HEK293T (cell line): ENCODE measurements around the gene TTC23L.

ENCODE experiments used
- CTCF ChIA-PET: fragments of 350-600 bp; formaldehyde crosslinking; extraction: SDS; loops from one replicate; lab custom pipeline; 2021; ENCODE audit warnings: antibody characterized with exemption, inconsistent platforms; lab: Yijun Ruan, JAX
- POLR2A ChIA-PET: fragments of 350-600 bp; formaldehyde crosslinking; extraction: SDS; loops from one replicate; lab custom pipeline; 2020; ENCODE audit warnings: antibody characterized with exemption, inconsistent platforms; lab: Yijun Ruan, JAX
- DNase-seq: peaks from one replicate; pipeline ENCODE4 v3.0.0; 2012; ENCODE audit warnings: mixed read lengths; ENCODE audit errors: extremely low spot score
- ARNT ChIP-seq: fragments of 450-650 bp; IDR thresholded peaks from 2 replicates; pipeline ENCODE4 v1.6.1; 2017; ENCODE audit warnings: mild to moderate bottlenecking
- BHLHE40 ChIP-seq: fragments of 450-650 bp; IDR thresholded peaks from 2 replicates; pipeline ENCODE4 v1.6.1; 2016; ENCODE audit warnings: mild to moderate bottlenecking, moderate library complexity, borderline replicate concordance
- CTBP1 ChIP-seq: fragments of 450-650 bp; IDR thresholded peaks from 2 replicates; pipeline ENCODE4 v1.6.1; 2016; ENCODE audit warnings: borderline replicate concordance
- ELF4 ChIP-seq: fragments of 450-650 bp; IDR thresholded peaks from 2 replicates; pipeline ENCODE4 v1.6.1; 2017; ENCODE audit warnings: antibody characterized with exemption
- FOXA1 ChIP-seq: fragments of 450-650 bp; IDR thresholded peaks from 2 replicates; pipeline ENCODE4 v1.6.1; 2016; ENCODE audit warnings: mild to moderate bottlenecking
- FOXK2 ChIP-seq: fragments of 450-650 bp; IDR thresholded peaks from 2 replicates; pipeline ENCODE4 v1.6.1; 2016; ENCODE audit warnings: mild to moderate bottlenecking
- FOXM1 ChIP-seq: fragments of 450-650 bp; IDR thresholded peaks from 2 replicates; pipeline ENCODE4 v1.6.1; 2017; ENCODE audit warnings: mild to moderate bottlenecking, borderline replicate concordance
- HDGF ChIP-seq: fragments of 450-650 bp; IDR thresholded peaks from 2 replicates; pipeline ENCODE4 v1.6.1; 2017; ENCODE audit warnings: antibody characterized with exemption, borderline replicate concordance
- L3MBTL2 ChIP-seq: fragments of 450-650 bp; conservative IDR thresholded peaks from 2 replicates; pipeline ENCODE4 v1.6.1; 2016; ENCODE audit warnings: mild to moderate bottlenecking
- LEF1 ChIP-seq: fragments of 450-650 bp; IDR thresholded peaks from 2 replicates; pipeline ENCODE4 v1.6.1; 2017; ENCODE audit warnings: mild to moderate bottlenecking, borderline replicate concordance
- NFRKB ChIP-seq: fragments of 450-650 bp; IDR thresholded peaks from 2 replicates; pipeline ENCODE4 v1.6.1; 2016; ENCODE audit warnings: mild to moderate bottlenecking, moderate library complexity
- SP1 ChIP-seq: fragments of 450-650 bp; IDR thresholded peaks from 2 replicates; pipeline ENCODE4 v1.6.1; 2017
- SUZ12 ChIP-seq: fragments of 450-650 bp; IDR thresholded peaks from 2 replicates; pipeline ENCODE4 v1.6.1; 2016; ENCODE audit warnings: mild to moderate bottlenecking
- TARDBP ChIP-seq: fragments of 450-650 bp; IDR thresholded peaks from 2 replicates; pipeline ENCODE4 v1.6.1; 2016
- ZNF384 ChIP-seq: fragments of 450-650 bp; IDR thresholded peaks from 2 replicates; pipeline ENCODE4 v1.6.1; 2016
- TF ChIP-seq, protein P1 (sequence below): fragments of 450-650 bp; IDR thresholded peaks from 2 replicates; pipeline ENCODE4 v1.6.1; 2016

Gene TTC23L

DNA sequence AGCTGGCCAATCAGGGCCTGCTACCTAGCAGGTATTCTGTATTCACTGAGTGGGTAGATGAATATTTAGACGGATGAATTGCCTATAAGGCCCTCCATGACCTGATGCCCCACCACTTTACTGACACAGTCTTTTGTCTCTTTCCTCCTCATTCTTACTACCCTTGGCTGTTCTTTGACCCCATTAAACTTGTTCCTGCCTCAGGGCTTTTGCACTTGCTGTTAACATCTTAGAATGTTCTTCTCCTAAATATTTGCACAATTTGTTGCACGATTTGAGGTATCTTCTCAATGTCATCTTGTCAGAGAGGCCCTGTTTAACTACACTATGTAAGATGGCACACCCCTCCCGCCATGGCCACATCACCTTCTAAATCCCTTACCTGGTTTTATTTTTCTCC, 3.3 kb upstream of the TTC23L start:
- no peak for DNase-seq
- CTCF ChIA-PET = interaction anchor here (0.6 kb wide), 1 partner anchor 313 kb away, joined by 4 read pairs; no protein-coding TSS in a partner anchor
- POLR2A ChIA-PET = no interaction called here
- TF ChIP-seq NFRKB (no peak), SP1 (no peak), FOXA1 (no peak)

DNA sequence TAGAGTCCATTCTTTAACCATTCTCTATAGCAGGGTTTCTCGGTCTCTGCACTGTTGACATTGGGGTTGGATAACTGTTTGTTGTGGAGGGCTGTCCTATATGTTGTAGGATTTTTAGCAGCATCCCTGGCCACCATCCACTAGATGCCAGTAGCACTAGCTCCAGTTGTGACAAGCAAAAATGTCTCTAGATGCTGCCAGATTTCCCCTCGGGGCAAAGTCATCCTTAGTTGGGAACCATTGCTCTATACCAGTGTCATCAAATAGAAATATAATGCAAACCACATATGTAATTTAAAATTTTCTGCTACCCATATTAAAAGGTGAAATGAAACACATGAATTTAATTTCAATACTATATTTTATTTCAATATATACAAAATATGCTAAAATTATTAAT, 2.9 kb downstream of the TTC23L start:
- ChIA-PET CTCF (no interaction called here), POLR2A (interaction anchor here (0.7 kb wide), 1 partner anchor 12 kb away, joined by 3 read pairs; no protein-coding TSS in a partner anchor)
- TF ChIP-seq ELF4 (no peak), FOXM1 (no peak), BHLHE40 (no peak), FOXA1 (no peak), FOXK2 (no peak), NFRKB (no peak), HDGF (no peak), ARNT (no peak), LEF1 (no peak), SP1 (no peak), ZNF384 (no peak), CTBP1 (no peak), L3MBTL2 (no peak)
- TF ChIP-seq, protein P1, sequence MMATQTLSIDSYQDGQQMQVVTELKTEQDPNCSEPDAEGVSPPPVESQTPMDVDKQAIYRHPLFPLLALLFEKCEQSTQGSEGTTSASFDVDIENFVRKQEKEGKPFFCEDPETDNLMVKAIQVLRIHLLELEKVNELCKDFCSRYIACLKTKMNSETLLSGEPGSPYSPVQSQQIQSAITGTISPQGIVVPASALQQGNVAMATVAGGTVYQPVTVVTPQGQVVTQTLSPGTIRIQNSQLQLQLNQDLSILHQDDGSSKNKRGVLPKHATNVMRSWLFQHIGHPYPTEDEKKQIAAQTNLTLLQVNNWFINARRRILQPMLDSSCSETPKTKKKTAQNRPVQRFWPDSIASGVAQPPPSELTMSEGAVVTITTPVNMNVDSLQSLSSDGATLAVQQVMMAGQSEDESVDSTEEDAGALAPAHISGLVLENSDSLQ = no peak
- DNase-seq = no peak

DNA sequence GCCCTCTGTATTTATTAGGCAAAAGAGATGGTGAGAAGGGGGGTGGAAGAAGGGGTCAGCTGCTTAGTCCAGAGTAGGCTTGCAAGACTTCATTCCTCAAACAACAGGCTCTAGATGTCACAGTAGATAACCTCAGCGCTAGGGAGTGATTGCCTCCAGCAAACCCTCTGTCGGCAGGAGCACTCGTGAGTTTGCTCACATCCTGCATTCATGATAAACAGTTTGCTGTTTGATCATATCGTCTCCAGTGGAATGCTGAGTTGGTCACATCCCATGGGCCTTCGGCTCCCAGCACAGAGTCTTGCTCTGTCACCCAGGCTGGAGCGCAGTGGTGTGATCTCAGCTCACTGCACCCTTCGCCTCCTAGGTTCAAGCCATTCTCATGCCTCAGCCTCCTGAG, 3.6 kb downstream of the TTC23L start:
- ChIA-PET CTCF (no interaction called here), POLR2A (no interaction called here)
- TF ChIP-seq NFRKB (no peak), HDGF (no peak), ARNT (no peak), L3MBTL2 (no peak), ELF4 (no peak), CTBP1 (no peak), BHLHE40 (no peak), FOXA1 (no peak), SP1 (no peak), LEF1 (no peak), FOXK2 (no peak)
- TF ChIP-seq, protein P1 = no peak
- no peak for DNase-seq

DNA sequence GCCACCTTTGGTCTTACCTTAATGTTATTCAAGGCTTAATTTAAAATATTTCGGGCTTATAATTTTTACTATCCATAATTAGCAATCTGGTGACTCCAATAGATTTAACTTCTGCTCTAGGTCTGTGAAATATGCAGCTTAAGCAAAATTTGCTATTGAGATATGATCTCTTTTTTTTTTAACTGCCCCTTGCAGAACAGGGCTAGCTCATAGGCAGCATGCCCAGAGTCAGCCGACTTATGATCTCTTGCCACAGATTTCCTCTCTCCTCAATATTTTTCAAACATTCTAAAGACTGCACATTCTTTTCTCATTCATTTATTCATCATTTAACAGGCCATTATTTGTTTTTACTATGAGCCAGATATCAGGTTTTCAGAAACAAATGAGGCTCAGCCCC, 4.5 kb downstream of the TTC23L start:
- POLR2A ChIA-PET = no interaction called here
- no peak for TF ChIP-seq ARNT
- TF ChIP-seq SP1 = no peak
- TF ChIP-seq BHLHE40 = no peak
- TF ChIP-seq ZNF384 = no peak
- TF ChIP-seq NFRKB = no peak
- TF ChIP-seq SUZ12 = no peak
- TF ChIP-seq CTBP1 = no peak
- TF ChIP-seq FOXA1 = no peak
- no peak for TF ChIP-seq ELF4
- TF ChIP-seq HDGF = no peak
- no peak for TF ChIP-seq LEF1
- DNase-seq = no peak
- CTCF ChIA-PET = interaction anchor here (0.6 kb wide), 1 partner anchor 359 kb away, joined by 3 read pairs; no protein-coding TSS in a partner anchor

DNA sequence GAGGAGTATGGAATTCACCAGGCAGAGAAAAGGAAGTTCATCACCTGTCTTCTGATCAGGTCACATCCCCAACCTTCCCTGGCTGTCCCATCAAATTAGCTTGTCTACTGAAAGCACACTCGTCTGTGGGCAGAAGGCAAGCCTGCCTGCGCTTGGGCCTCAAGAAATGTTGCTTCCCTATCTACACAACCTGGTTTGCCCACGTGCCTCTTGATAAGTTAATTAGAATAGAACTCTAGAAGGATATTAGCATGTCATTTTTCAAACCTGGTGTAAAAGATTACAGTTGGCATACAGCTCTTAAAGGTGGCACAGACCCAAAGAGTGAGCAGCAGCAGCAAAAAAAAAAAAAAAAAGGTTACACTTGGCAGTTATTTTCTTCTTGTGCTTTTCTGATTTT, 5.1 kb downstream of the TTC23L start:
- no peak for DNase-seq
- TF ChIP-seq FOXA1 (no peak), NFRKB (no peak), SP1 (no peak), FOXM1 (no peak), FOXK2 (no peak), TARDBP (no peak), ELF4 (no peak), ZNF384 (no peak)
- TF ChIP-seq, protein P1 = no peak
- CTCF ChIA-PET = interaction anchor here (0.6 kb wide), 1 partner anchor 359 kb away, joined by 3 read pairs; no protein-coding TSS in a partner anchor
- POLR2A ChIA-PET = interaction anchor here (2.0 kb wide), 1 partner anchor 71 kb away, joined by 7 read pairs; the partner anchor contains the start of genes BRIX1 and RAD1

DNA sequence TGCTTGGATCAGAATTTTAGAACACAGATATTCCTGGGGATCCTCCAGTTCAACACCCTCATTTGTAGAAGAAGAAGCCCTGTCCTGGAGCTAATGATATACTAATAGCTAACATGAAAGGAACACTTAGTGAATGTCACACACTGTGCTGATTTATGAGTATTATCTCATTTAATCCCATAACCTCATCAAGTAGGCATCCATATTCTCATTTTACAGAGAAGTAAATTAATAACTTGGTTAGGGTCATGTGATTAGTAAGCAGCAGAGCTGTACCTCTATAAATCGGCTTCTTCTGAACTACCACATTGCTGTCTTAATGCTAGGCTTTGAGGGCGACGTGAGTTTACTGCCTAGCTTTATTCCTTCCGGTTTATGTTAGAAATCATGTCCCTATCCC, 6.0 kb downstream of the TTC23L start:
- CTCF ChIA-PET = no interaction called here
- POLR2A ChIA-PET = interaction anchor here (1.4 to 2.0 kb wide), 2 partner anchors 9 to 70 kb away, joined by 5 to 7 read pairs; partner anchors contain the start of genes BRIX1 and RAD1

More for the DNA sequence above, 6.0 kb downstream of the TTC23L start:
- no peak for DNase-seq
- TF ChIP-seq FOXA1 = no peak
- TF ChIP-seq, protein P1 = peak; percentile 17; the same call in 1 of the 2 replicates
